Liver (tissue), 9 donors: ENCODE results near the gene RANBP17. TPM values are rescaled to one million over a fixed set of nuclear protein-coding genes. Genes with fewer than 3 reads are reported as not detected.

Experiments
- DNase-seq: peaks from one replicate; pipeline ENCODE4 v3.0.0-alpha.2; 2017; ENCODE audit warnings: low spot score
- H3K27ac ChIP-seq, 2 donors: one replicate each; pipeline ENCODE4 v1.7.0; 2013; ENCODE audit warnings: inconsistent platforms in 2 of 2, low read length in 2 of 2, control low read depth in 1 of 2, low read depth in 1 of 2, mild to moderate bottlenecking in 1 of 2
- H3K27me3 ChIP-seq, 4 donors: one replicate each; pipeline versions ENCODE4 v1.6.1 to v1.7.0; 2013; ENCODE audit warnings: low read length in 3 of 4, inconsistent platforms in 1 of 4, mild to moderate bottlenecking in 1 of 4, moderate library complexity in 1 of 4; ENCODE audit not compliant: control insufficient read depth in 4 of 4, insufficient read depth in 4 of 4
- H3K36me3 ChIP-seq, 4 donors: one replicate each; pipeline versions ENCODE4 v1.6.1 to v1.7.0; 2013; ENCODE audit warnings: low read length in 3 of 4, mild to moderate bottlenecking in 3 of 4, low read depth in 1 of 4, moderate library complexity in 1 of 4; ENCODE audit not compliant: control insufficient read depth in 4 of 4, insufficient read depth in 3 of 4
- H3K4me1 ChIP-seq, 4 donors: one replicate each; pipeline versions ENCODE4 v1.6.1 to v1.7.0; 2013; ENCODE audit warnings: low read length in 3 of 4, mild to moderate bottlenecking in 3 of 4, moderate library complexity in 1 of 4; ENCODE audit not compliant: control insufficient read depth in 4 of 4, insufficient read depth in 4 of 4
- H3K4me3 ChIP-seq, 3 donors: one replicate each; pipeline versions ENCODE4 v1.6.1 to v1.7.0; 2013; ENCODE audit warnings: low read length in 3 of 3, control low read depth in 1 of 3, low read depth in 1 of 3, mild to moderate bottlenecking in 1 of 3
- H3K9ac ChIP-seq, 2 donors: one replicate each; pipeline ENCODE4 v1.7.0; 2013; ENCODE audit warnings: low read length in 2 of 2, mild to moderate bottlenecking in 2 of 2, moderate library complexity in 2 of 2, control low read depth in 1 of 2, low read depth in 1 of 2
- H3K9me3 ChIP-seq, 4 donors: one replicate each; pipeline versions ENCODE4 v1.6.1 to v1.7.0; 2013; ENCODE audit warnings: low read length in 3 of 4; ENCODE audit not compliant: control insufficient read depth in 4 of 4
- ATF3 ChIP-seq: IDR thresholded peaks from 2 replicates; pipeline ENCODE4 v1.6.1; 2016; ENCODE audit warnings: antibody characterized with exemption
- CTCF ChIP-seq: fragments of 150-350 bp; IDR thresholded peaks from 2 replicates; pipeline ENCODE4 v1.5.1; 2017; ENCODE audit warnings: improper control_type of control experiment, low read depth, low read length; ENCODE audit not compliant: missing input control
- EGR1 ChIP-seq, 2 donors: IDR thresholded peaks; 2 replicates each; pipeline ENCODE4 v1.6.1; 2016 to 2018; ENCODE audit warnings: antibody characterized with exemption in 2 of 2, low read depth in 2 of 2
- FOXA1 ChIP-seq: IDR thresholded peaks from 2 replicates; pipeline ENCODE4 v1.6.1; 2016; ENCODE audit warnings: antibody characterized with exemption
- FOXA2 ChIP-seq: IDR thresholded peaks from 2 replicates; pipeline ENCODE4 v1.6.1; 2016; ENCODE audit warnings: antibody characterized with exemption
- GABPA ChIP-seq, 2 donors: IDR thresholded peaks in 1 of 2; conservative IDR thresholded peaks in 1 of 2; 2 replicates each; pipeline ENCODE4 v1.6.1; 2016; ENCODE audit warnings: antibody characterized with exemption in 2 of 2, mild to moderate bottlenecking in 1 of 2, moderate library complexity in 1 of 2
- HNF4A ChIP-seq, 2 donors: conservative IDR thresholded peaks; 2 replicates each; pipeline ENCODE4 v1.6.1; 2016; ENCODE audit warnings: antibody characterized with exemption in 2 of 2, mild to moderate bottlenecking in 2 of 2
- HNF4G ChIP-seq: IDR thresholded peaks from 2 replicates; pipeline ENCODE4 v1.6.1; 2016; ENCODE audit warnings: antibody characterized with exemption
- MAX ChIP-seq: IDR thresholded peaks from 2 replicates; pipeline ENCODE4 v1.6.1; 2016; ENCODE audit warnings: antibody characterized with exemption
- NR2F2 ChIP-seq: IDR thresholded peaks from 2 replicates; pipeline ENCODE4 v1.6.1; 2016; ENCODE audit warnings: antibody characterized with exemption
- RAD21 ChIP-seq, 2 donors: IDR thresholded peaks; 2 replicates each; pipeline ENCODE4 v1.6.1; 2016; ENCODE audit warnings: antibody characterized with exemption in 2 of 2, mild to moderate bottlenecking in 2 of 2
- RXRA ChIP-seq, 2 donors: IDR thresholded peaks; 2 replicates each; pipeline ENCODE4 v1.6.1; 2017 to 2018; ENCODE audit warnings: antibody characterized with exemption in 2 of 2, mild to moderate bottlenecking in 1 of 2
- SP1 ChIP-seq: IDR thresholded peaks from 2 replicates; pipeline ENCODE4 v1.6.1; 2018; ENCODE audit warnings: antibody characterized with exemption, mild to moderate bottlenecking
- TAF1 ChIP-seq: conservative IDR thresholded peaks from 2 replicates; pipeline ENCODE4 v1.6.1; 2016; ENCODE audit warnings: antibody characterized with exemption, mild to moderate bottlenecking
- YY1 ChIP-seq: IDR thresholded peaks from 2 replicates; pipeline ENCODE4 v1.6.1; 2016; ENCODE audit warnings: antibody characterized with exemption, mild to moderate bottlenecking
- WGBS: extraction: QIAGEN DNeasy Blood & Tissue Kit; methylation state at CpG from one replicate; pipeline ENCODE4 v1.1.7; 2013; 5-methylcytosine and 5-hydroxymethylcytosine counted together
- polyA plus RNA-seq, 2 donors: library from polyadenylated mRNA; stranded (reverse) in 1 of 2; unstranded in 1 of 2; fragments of 200-250 nt in 1 of 2; fragments of >200 nt in 1 of 2; fragmentation: Nextera tagmentation in 1 of 2; extraction: Ambion mirVana in 1 of 2; gene quantifications; one replicate each; pipeline versions ENCODE4 v1.2.1 to v1.2.3, GENCODE V29; 2013 to 2015
- total RNA-seq, 2 donors: library from RNA; depleted of rRNA; stranded (reverse); fragments of >200 nt; gene quantifications; one replicate each; pipeline ENCODE4 v1.2.3, GENCODE V29; 2014
- donor health status: healthy.
- donor health status: healthy.
- donor health status: healthy.
- donor health status: healthy.
- donor health status: healthy.

RANBP17 gene
- total and polyA plus RNA-seq, 4 donors, result 0.83 to 10.8 (median 7.9) TPM

- peaks cover 10 to 41% (median 17%) of the 10 kb centered on the region in 4 donors for H3K4me1 ChIP-seq
- TF ChIP-seq HNF4G, result no peak
- TF ChIP-seq MAX, result no peak
- TF ChIP-seq YY1, result no peak
- no peak for TF ChIP-seq SP1
- no peak for TF ChIP-seq TAF1
- no peak for TF ChIP-seq FOXA2
- TF ChIP-seq HNF4A (conservative IDR thresholded peaks at IDR 0.05), result no peak
- no peak for TF ChIP-seq RAD21 (IDR thresholded peaks at IDR 0.05)
- no peak for TF ChIP-seq CTCF
- no peak for TF ChIP-seq FOXA1
- TF ChIP-seq ATF3, result no peak
- no peak for TF ChIP-seq RXRA (IDR thresholded peaks at IDR 0.05)
- TF ChIP-seq EGR1 (IDR thresholded peaks at IDR 0.05; ENCODE audit: low read depth in 2 of 2), result no peak
- no peak for TF ChIP-seq NR2F2
- no peak for TF ChIP-seq GABPA (IDR thresholded peaks at IDR 0.05 in 1 of 2, conservative IDR thresholded peaks at IDR 0.05 in 1 of 2)
- DNase-seq, result no peak
Measured at GRCh38 chr5:171309276-171310211, 447.7 kb downstream of the RANBP17 start.

GRCh38 chr5:171310212-171310818 lies 448.5 kb downstream of the RANBP17 start:
- Histone ChIP-seq H3K27ac (no peak overlapping the region), H3K9me3 (peaks cover 0 to 10% (median 0%) of the 10 kb centered on the region in 4 donors), H3K27me3 (peaks cover 15 to 25% (median 21%) of the 10 kb centered on the region in 4 donors), H3K9ac (no peak overlapping the region), H3K36me3 (no peaks in the 10 kb centered on the region), H3K4me3 (peak overlapping the region in 1 of 3 donors; percentile 11), H3K4me1 (peaks cover 12 to 49% (median 17%) of the 10 kb centered on the region in 4 donors)
- TF ChIP-seq NR2F2, result no peak
- TF ChIP-seq CTCF, result peak; percentile 38
- DNase-seq, result no peak
- 6% methylated on average over 41 of the region's 41 CpGs for WGBS

More at GRCh38 chr5:171309276-171310211, 447.7 kb downstream of the RANBP17 start:
- Histone ChIP-seq H3K27ac (no peak overlapping the region), H3K4me3 (peak overlapping the region in 1 of 3 donors; percentile 11), H3K27me3 (peaks cover 15 to 23% (median 19%) of the 10 kb centered on the region in 4 donors), H3K9ac (no peak overlapping the region), H3K36me3 (no peaks in the 10 kb centered on the region), H3K9me3 (peaks cover 0 to 10% (median 0%) of the 10 kb centered on the region in 4 donors)
- 6% methylated on average over 106 of the region's 106 CpGs for WGBS
